ENCODE results near the gene INSYN2B. TPM values are rescaled to one million over a fixed set of nuclear protein-coding genes. Genes with fewer than 3 reads are reported as not detected.

INSYN2B gene
- total and polyA plus RNA-seq, 7 donors: under 0.01 to 0.27 (median 0.10) TPM; not detected in 3

DNA sequence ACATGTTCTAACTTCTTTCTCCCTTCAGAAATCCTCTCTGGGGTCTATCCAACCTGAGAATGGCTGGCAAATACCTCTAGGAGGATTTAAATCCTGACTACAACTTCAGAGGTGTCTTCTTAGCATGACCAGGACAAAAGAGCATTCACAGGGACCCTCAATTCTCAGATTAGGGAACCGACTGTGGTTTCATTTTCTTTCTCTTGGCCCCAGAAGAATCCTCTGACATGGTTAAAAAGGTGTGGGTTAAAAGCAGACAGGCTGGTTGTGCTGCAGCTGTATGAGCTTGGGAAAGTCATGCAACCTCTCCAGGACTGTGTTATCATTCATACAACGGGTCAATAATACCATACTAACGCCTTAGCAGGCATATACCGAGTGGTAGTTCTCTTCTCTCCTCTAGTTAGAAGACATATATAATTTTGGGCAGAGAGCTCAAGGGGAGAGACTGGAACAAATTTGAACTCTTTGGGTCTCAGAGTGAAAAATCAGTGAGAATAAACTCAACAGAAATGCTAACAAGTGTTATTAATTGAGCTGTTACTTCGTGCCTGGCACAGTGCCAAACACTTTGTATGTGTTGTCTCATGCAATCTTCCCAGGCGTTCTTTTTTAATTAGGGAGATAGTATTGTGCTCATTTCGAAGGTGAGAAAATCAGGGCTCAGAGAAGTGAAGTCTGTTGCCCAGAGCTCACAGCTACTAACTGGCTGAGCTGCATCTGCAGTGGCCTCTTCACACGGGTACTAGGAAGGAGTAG lies 35.2 kb downstream of the INSYN2B start:
- no peaks in the 10 kb centered on the region for H3K27me3 ChIP-seq
- no peak for TF ChIP-seq EP300 (IDR thresholded peaks at IDR 0.05)
- TF ChIP-seq, protein P1, sequence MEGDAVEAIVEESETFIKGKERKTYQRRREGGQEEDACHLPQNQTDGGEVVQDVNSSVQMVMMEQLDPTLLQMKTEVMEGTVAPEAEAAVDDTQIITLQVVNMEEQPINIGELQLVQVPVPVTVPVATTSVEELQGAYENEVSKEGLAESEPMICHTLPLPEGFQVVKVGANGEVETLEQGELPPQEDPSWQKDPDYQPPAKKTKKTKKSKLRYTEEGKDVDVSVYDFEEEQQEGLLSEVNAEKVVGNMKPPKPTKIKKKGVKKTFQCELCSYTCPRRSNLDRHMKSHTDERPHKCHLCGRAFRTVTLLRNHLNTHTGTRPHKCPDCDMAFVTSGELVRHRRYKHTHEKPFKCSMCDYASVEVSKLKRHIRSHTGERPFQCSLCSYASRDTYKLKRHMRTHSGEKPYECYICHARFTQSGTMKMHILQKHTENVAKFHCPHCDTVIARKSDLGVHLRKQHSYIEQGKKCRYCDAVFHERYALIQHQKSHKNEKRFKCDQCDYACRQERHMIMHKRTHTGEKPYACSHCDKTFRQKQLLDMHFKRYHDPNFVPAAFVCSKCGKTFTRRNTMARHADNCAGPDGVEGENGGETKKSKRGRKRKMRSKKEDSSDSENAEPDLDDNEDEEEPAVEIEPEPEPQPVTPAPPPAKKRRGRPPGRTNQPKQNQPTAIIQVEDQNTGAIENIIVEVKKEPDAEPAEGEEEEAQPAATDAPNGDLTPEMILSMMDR (IDR thresholded peaks at IDR 0.05): no peak
- TF ChIP-seq POLR2A (IDR thresholded peaks at IDR 0.05): no peak
- TF ChIP-seq POLR2AphosphoS5 (IDR thresholded peaks at IDR 0.05): no peak
- H3K9me3 ChIP-seq: no peaks in the 10 kb centered on the region
- intact Hi-C loops (cut with DNase I): no loop called here
- no peak overlapping the region for H3K27ac ChIP-seq
- no peaks in the 10 kb centered on the region for H3K4me1 ChIP-seq
- 60 to 76% methylated on average over 8 of the region's 8 CpGs for WGBS, 2 donors
- H3K4me3 ChIP-seq: no peak overlapping the region
- no peaks in the 10 kb centered on the region for H3K36me3 ChIP-seq
- DNase-seq: no peak

- intact Hi-C loops (cut with DNase I): no loop called here
- WGBS, 2 donors: 78 to 81% methylated on average over 6 of the region's 6 CpGs
- no peak for DNase-seq
- Histone ChIP-seq H3K4me1 (no peaks in the 10 kb centered on the region), H3K4me3 (no peak overlapping the region), H3K9me3 (no peaks in the 10 kb centered on the region), H3K36me3 (no peaks in the 10 kb centered on the region), H3K27me3 (no peaks in the 10 kb centered on the region), H3K27ac (no peak overlapping the region)
- TF ChIP-seq, protein P1 (IDR thresholded peaks at IDR 0.05): no peak
- TF ChIP-seq POLR2AphosphoS5 (IDR thresholded peaks at IDR 0.05): no peak
- TF ChIP-seq POLR2A (IDR thresholded peaks at IDR 0.05): no peak
- no peak for TF ChIP-seq EP300 (IDR thresholded peaks at IDR 0.05)
These were observed 36.2 kb downstream of the INSYN2B start for GRCh38 chr5:169944115-169944514.

DNA sequence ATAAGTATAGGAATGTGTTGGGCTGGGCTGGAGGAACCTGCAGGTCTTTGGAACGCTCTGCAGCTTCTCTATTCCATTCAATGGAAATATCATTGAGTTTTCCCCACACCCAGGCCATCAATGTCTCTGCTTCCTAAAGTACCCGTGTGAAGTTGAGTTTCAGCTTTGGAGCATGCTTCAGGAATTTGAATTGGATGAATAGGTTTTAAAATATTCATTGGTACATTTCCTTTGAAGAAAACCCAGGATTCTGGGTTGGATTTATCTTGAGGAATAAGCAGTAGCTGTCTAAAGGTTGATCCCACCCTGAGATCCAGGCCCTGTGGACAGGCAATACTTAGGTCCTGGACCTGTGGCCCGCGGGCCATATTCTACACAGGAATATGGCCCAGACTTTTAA lies 37.3 kb downstream of the INSYN2B start:
- H3K9me3 ChIP-seq: no peaks in the 10 kb centered on the region
- H3K4me1 ChIP-seq: no peaks in the 10 kb centered on the region
- no peaks in the 10 kb centered on the region for H3K27me3 ChIP-seq
- H3K36me3 ChIP-seq: no peaks in the 10 kb centered on the region
- TF ChIP-seq POLR2AphosphoS5 (IDR thresholded peaks at IDR 0.05): no peak
- TF ChIP-seq EP300 (IDR thresholded peaks at IDR 0.05): no peak
- TF ChIP-seq POLR2A (IDR thresholded peaks at IDR 0.05): no peak
- TF ChIP-seq, protein P1 (IDR thresholded peaks at IDR 0.05): no peak
- no peak for DNase-seq
- intact Hi-C loops (cut with DNase I): no loop called here
- no peak overlapping the region for H3K4me3 ChIP-seq
- WGBS, 2 donors: 76 to 92% methylated on average over 4 of the region's 4 CpGs
- no peak overlapping the region for H3K27ac ChIP-seq

DNA sequence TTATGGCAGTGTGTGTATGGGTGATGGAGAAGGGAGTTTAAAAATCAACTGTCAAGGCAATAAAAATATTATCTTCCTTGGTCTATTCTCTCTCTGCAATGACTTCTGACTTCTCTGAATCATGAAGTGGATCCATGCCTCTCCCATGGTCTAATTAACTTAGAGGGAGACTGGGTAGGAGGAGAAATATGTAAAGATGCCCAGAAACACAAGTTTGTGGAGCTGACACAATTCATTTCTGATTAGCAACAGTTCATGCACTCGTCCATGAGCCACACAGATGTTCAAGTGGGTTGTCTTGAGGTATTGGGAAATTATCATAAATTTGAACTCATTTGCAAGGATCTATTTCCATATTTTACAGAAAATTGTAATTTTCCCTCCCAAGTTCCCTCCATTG lies 38.1 kb downstream of the INSYN2B start:
- Histone ChIP-seq H3K4me1 (no peaks in the 10 kb centered on the region), H3K4me3 (no peak overlapping the region), H3K9me3 (no peaks in the 10 kb centered on the region), H3K27ac (no peak overlapping the region), H3K36me3 (no peaks in the 10 kb centered on the region), H3K27me3 (no peaks in the 10 kb centered on the region)
- no peak for DNase-seq
- intact Hi-C loops (cut with DNase I): no loop called here
- 46 to 77% methylated on average over 1 of the region's 1 CpG for WGBS, 2 donors
- TF ChIP-seq EP300 (IDR thresholded peaks at IDR 0.05) (no peak), POLR2AphosphoS5 (IDR thresholded peaks at IDR 0.05) (no peak), POLR2A (IDR thresholded peaks at IDR 0.05) (no peak)
- TF ChIP-seq, protein P1 (IDR thresholded peaks at IDR 0.05): no peak

- no peak for DNase-seq
- no peaks in the 10 kb centered on the region for H3K9me3 ChIP-seq
- no peak overlapping the region for H3K4me3 ChIP-seq
- no peaks in the 10 kb centered on the region for H3K36me3 ChIP-seq
- H3K27ac ChIP-seq: no peak overlapping the region
- WGBS, 2 donors: 81 to 87% methylated on average over 7 of the region's 7 CpGs
- TF ChIP-seq, protein P1 (IDR thresholded peaks at IDR 0.05): no peak
- TF ChIP-seq POLR2A (IDR thresholded peaks at IDR 0.05): no peak
- TF ChIP-seq POLR2AphosphoS5 (IDR thresholded peaks at IDR 0.05): no peak
- TF ChIP-seq EP300 (IDR thresholded peaks at IDR 0.05): no peak
- intact Hi-C loops (cut with DNase I): no loop called here
- H3K27me3 ChIP-seq: no peaks in the 10 kb centered on the region
- no peaks in the 10 kb centered on the region for H3K4me1 ChIP-seq
These were observed 38.8 kb downstream of the INSYN2B start for GRCh38 chr5:169941542-169941941.
